Hepatocyte (in vitro differentiated cells): ENCODE measurements around the gene HNRNPA2B1. TPM values are rescaled to one million over a fixed set of nuclear protein-coding genes. Genes with fewer than 3 reads are reported as not detected.

Experiments used
- DNase-seq: peaks from one replicate; pipeline ENCODE4 v3.0.0-alpha.2; 2016; ENCODE audit warnings: low spot score
- H2AFZ ChIP-seq: fragments of 200-600 bp; sonication (generic); 2 replicates; pipeline ENCODE4 v1.6.0; 2016; ENCODE audit warnings: antibody characterized with exemption, mild to moderate bottlenecking
- H3K27ac ChIP-seq: fragments of 200-600 bp; sonication (generic); 2 replicates; pipeline ENCODE4 v1.5.1; 2016; ENCODE audit warnings: mild to moderate bottlenecking
- H3K27me3 ChIP-seq: fragments of 200-600 bp; sonication (generic); 2 replicates; pipeline ENCODE4 v1.6.1; 2016
- H3K36me3 ChIP-seq: fragments of 200-600 bp; sonication (generic); replicated peaks from 2 replicates; pipeline ENCODE4 v1.5.1; 2016; ENCODE audit warnings: low read depth; ENCODE audit not compliant: insufficient read depth
- H3K4me1 ChIP-seq: fragments of 200-600 bp; sonication (generic); 2 replicates; pipeline ENCODE4 v1.5.1; 2016; ENCODE audit warnings: mild to moderate bottlenecking, moderate library complexity; ENCODE audit not compliant: insufficient read depth
- H3K4me2 ChIP-seq: fragments of 200-600 bp; sonication (generic); 2 replicates; pipeline ENCODE4 v1.6.0; 2016
- H3K4me3 ChIP-seq: fragments of 200-600 bp; sonication (generic); 2 replicates; pipeline ENCODE4 v1.5.1; 2016; ENCODE audit warnings: mild to moderate bottlenecking
- H3K79me2 ChIP-seq: fragments of 200-600 bp; sonication (generic); 2 replicates; pipeline ENCODE4 v1.6.0; 2017; ENCODE audit warnings: mild to moderate bottlenecking
- H3K9me2 ChIP-seq: fragments of 200-600 bp; sonication (generic); replicated peaks from 2 replicates; pipeline ENCODE4 v1.6.0; 2017; ENCODE audit warnings: mild to moderate bottlenecking; ENCODE audit not compliant: insufficient read depth
- H3K9me3 ChIP-seq: fragments of 200-600 bp; sonication (generic); 2 replicates; pipeline ENCODE4 v1.5.1; 2016; ENCODE audit warnings: low read depth, mild to moderate bottlenecking
- H4K20me1 ChIP-seq: fragments of 200-600 bp; sonication (generic); 2 replicates; pipeline ENCODE4 v1.6.0; 2016; ENCODE audit warnings: mild to moderate bottlenecking; ENCODE audit not compliant: insufficient read depth, poor library complexity, severe bottlenecking
- CTCF ChIP-seq: fragments of 200-600 bp; sonication (generic); IDR thresholded peaks from 2 replicates; pipeline ENCODE4 v1.5.1; 2016; ENCODE audit warnings: antibody characterized with exemption, mild to moderate bottlenecking; ENCODE audit not compliant: poor library complexity
- EZH2 ChIP-seq: fragments of 200-600 bp; sonication (generic); IDR thresholded peaks from 2 replicates; pipeline ENCODE4 v1.6.1; 2016; ENCODE audit warnings: antibody characterized with exemption, mild to moderate bottlenecking, borderline replicate concordance
- EZH2phosphoT487 ChIP-seq: fragments of 200-600 bp; sonication (generic); IDR thresholded peaks from one replicate; pipeline ENCODE4 v1.6.1; 2018; ENCODE audit warnings: antibody characterized with exemption, mild to moderate bottlenecking, low read depth, moderate library complexity; ENCODE audit not compliant: unreplicated experiment, severe bottlenecking
- WGBS: methylation state at CpG from one replicate; pipeline ENCODE4 v1.1.6; 2016; ENCODE audit warnings: low lambda C conversion rate; ENCODE audit errors: missing lambda C conversion rate; 5-methylcytosine and 5-hydroxymethylcytosine counted together
- polyA plus RNA-seq: library from polyadenylated mRNA; unstranded; fragments of >200 nt; fragmentation: Nextera tagmentation; extraction: Ambion mirVana; gene quantifications from 2 replicates; pipeline ENCODE4 v1.2.1, GENCODE V29; 2016
- total RNA-seq: library from RNA; depleted of rRNA; stranded (reverse); fragments of >200 nt; gene quantifications from 2 replicates; pipeline ENCODE4 v1.2.3, GENCODE V29; 2014

Gene HNRNPA2B1
- total and polyA plus RNA-seq, 2 experiments from 2014 or later: 193 to 553 TPM

- no peaks in the 10 kb centered on the region for H4K20me1 ChIP-seq
- 95% methylated on average over 2 of the region's 2 CpGs for WGBS
- no peak for DNase-seq
- no peaks in the 10 kb centered on the region for H3K9me3 ChIP-seq
- H3K27me3 ChIP-seq: no peaks in the 10 kb centered on the region
- no peak overlapping the region for H3K27ac ChIP-seq
- no peak overlapping the region for H2AFZ ChIP-seq
- H3K79me2 ChIP-seq: no peaks in the 10 kb centered on the region
- no peaks in the 10 kb centered on the region for H3K36me3 ChIP-seq
- no peaks in the 10 kb centered on the region for H3K4me1 ChIP-seq
- TF ChIP-seq EZH2 (no peak), CTCF (no peak), EZH2phosphoT487 (no peak)
- H3K4me3 ChIP-seq: no peak overlapping the region
- no peak overlapping the region for H3K4me2 ChIP-seq
- no peaks in the 10 kb centered on the region for H3K9me2 ChIP-seq
Observed at GRCh38 chr7:26227987-26228386, 27.4 kb upstream of the HNRNPA2B1 start.

- no peaks in the 10 kb centered on the region for H4K20me1 ChIP-seq
- H3K9me2 ChIP-seq: no peaks in the 10 kb centered on the region
- no peak overlapping the region for H3K27ac ChIP-seq
- H3K27me3 ChIP-seq: no peaks in the 10 kb centered on the region
- H3K4me1 ChIP-seq: no peaks in the 10 kb centered on the region
- 77% methylated on average over 5 of the region's 5 CpGs for WGBS
- H3K4me2 ChIP-seq: no peak overlapping the region
- TF ChIP-seq EZH2phosphoT487: no peak
- TF ChIP-seq CTCF: no peak
- no peak for TF ChIP-seq EZH2
- no peaks in the 10 kb centered on the region for H3K79me2 ChIP-seq
- H3K36me3 ChIP-seq: no peaks in the 10 kb centered on the region
- H3K9me3 ChIP-seq: no peaks in the 10 kb centered on the region
- no peak for DNase-seq
- no peak overlapping the region for H2AFZ ChIP-seq
- no peak overlapping the region for H3K4me3 ChIP-seq
Observed at GRCh38 chr7:26224359-26224758, 23.8 kb upstream of the HNRNPA2B1 start.

- H2AFZ ChIP-seq: no peak overlapping the region
- TF ChIP-seq CTCF (no peak), EZH2 (no peak), EZH2phosphoT487 (no peak)
- no peak for DNase-seq
- no peaks in the 10 kb centered on the region for H3K27me3 ChIP-seq
- no peaks in the 10 kb centered on the region for H4K20me1 ChIP-seq
- no peak overlapping the region for H3K4me3 ChIP-seq
- 76% methylated on average over 2 of the region's 2 CpGs for WGBS
- H3K9me3 ChIP-seq: no peaks in the 10 kb centered on the region
- no peaks in the 10 kb centered on the region for H3K36me3 ChIP-seq
- H3K27ac ChIP-seq: no peak overlapping the region
- no peaks in the 10 kb centered on the region for H3K4me1 ChIP-seq
- H3K79me2 ChIP-seq: no peaks in the 10 kb centered on the region
- no peaks in the 10 kb centered on the region for H3K9me2 ChIP-seq
- no peak overlapping the region for H3K4me2 ChIP-seq
Observed at GRCh38 chr7:26216049-26216448, 15.5 kb upstream of the HNRNPA2B1 start.
